ENCODE data around the gene ANXA4.
"Not testable (repeated sequence)": the region's sequence is repeated elsewhere in the genome, so short reads cannot be mapped to it uniquely, and the experiment has no call there.

DNA sequence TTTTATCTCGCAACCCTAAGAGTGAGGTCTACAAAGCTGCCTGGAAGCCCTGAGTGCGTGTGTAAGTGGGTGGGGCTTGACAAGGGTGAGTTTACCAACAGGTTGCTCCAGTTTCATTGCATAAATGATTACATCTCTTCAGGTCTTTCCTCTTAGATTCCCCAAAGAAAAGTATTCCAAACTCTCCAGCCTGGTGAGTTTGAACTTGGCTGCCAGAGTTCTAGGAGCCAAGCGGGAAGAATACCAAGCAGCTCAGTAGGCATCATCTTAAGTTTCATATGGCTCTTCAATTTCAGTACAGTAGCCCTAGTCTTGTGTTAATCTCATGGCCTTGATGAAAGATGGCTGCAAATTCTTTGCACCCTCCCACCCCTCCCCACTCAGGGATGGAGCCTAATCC is 3.8 kb upstream of the ANXA4 start:
- TF ChIP-seq, protein P1, sequence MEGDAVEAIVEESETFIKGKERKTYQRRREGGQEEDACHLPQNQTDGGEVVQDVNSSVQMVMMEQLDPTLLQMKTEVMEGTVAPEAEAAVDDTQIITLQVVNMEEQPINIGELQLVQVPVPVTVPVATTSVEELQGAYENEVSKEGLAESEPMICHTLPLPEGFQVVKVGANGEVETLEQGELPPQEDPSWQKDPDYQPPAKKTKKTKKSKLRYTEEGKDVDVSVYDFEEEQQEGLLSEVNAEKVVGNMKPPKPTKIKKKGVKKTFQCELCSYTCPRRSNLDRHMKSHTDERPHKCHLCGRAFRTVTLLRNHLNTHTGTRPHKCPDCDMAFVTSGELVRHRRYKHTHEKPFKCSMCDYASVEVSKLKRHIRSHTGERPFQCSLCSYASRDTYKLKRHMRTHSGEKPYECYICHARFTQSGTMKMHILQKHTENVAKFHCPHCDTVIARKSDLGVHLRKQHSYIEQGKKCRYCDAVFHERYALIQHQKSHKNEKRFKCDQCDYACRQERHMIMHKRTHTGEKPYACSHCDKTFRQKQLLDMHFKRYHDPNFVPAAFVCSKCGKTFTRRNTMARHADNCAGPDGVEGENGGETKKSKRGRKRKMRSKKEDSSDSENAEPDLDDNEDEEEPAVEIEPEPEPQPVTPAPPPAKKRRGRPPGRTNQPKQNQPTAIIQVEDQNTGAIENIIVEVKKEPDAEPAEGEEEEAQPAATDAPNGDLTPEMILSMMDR (IDR thresholded peaks at IDR 0.05; ENCODE audit: low read length) = not testable (repeated sequence)
- TF ChIP-seq EZH2 (IDR thresholded peaks at IDR 0.05; ENCODE audit: borderline replicate concordance, low read length) = not testable (repeated sequence)

Measured in OCI-LY1 (cell line).